Anterior cingulate cortex (tissue), 58 donors: ENCODE measurements around the gene FFAR4.
A peak's percentile ranks its signal among the peaks of the same experiment; 100 is the strongest.

Experiments used
- DNase-seq, 58 donors: peaks; one replicate each; lab custom pipeline; 2025; lab: John Stamatoyannopoulos, UW

FFAR4 gene

GRCh38 chr10:93568105-93568390, 1.6 kb downstream of the FFAR4 start:
- peak in 5 of 58 donors; percentile 4 to 27 (median 14) for DNase-seq

DNA sequence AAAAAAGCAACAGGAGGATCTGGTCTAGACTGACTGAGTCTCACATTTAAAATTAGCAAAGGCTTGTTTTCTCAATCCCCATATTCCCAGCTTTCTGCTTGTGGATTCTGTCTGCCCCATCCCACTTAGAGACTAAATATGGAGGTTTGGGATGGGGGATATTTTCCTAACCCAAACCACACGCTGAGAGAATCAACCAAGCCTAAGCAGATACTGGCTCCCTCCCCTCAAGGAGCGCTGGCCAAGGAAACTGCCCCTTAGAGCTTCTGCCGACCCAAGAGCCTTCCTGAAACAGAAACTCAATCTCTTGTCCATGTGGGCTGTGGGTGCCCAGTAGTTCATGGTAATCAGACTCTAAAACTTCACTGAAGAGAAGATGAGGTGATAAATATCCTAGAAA, 3.9 kb downstream of the FFAR4 start:
- DNase-seq: no peak

DNA sequence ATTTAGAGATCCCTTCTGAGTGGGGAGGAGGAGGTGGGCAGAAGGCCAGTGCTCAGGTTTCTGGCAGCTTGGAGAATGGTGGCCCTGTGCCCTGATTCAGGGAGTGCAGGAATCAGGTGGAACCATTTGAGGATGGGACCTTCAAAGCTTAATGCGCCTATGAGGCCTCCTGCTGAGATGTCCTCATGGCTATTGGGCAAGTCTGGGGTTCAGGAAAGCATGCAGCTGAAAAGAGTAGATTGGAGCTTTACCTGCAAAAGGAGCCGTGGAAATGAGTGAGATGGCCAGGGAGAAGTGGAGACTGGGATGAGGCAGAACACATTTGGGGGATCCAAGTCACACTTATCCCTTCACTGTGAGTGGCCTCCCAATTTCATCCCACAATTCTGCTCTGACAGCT, 6.1 kb downstream of the FFAR4 start:
- no peak for DNase-seq

DNA sequence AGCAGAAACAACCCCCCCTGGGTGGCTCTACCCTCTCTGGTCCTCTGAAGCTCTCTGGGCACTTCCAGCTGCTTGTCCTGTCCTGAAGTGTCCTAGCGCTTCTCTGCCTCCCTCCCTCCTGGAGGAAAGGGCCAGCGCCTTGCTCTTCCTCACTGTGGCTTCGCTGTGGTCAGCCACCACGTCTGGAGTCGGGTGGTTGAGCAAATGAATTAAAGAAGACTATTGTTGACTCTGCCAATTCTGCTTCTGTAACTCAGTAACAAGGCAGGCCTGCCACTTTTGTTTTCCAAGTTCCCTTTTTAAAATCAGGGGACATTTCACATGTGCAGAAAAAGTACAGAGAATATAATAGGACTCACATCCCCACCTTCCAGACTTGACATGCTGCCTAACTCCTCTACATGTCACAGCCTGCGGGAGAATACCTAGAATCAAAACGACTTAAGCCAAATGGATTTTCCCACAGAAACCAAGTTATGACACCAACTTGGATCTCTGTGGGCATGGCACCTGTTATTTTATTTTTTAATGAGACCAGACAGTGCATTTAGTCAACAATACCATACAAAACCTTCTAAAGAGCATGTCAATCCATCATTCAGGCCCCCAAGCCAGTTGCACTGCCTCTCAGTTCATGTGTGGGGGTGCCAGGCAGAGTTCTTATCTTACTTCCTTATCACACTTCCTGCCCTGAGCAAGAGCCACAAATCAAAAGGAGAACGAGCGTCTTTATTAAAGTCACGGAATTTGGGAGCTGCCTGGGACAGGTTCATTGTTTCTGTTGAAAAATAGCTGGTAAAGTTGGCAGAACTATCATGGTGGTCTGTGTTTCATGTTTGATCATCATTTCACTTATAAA, 6.8 kb downstream of the FFAR4 start:
- peak in 25 of 58 donors; percentile 6 to 37 (median 13) for DNase-seq

GRCh38 chr10:93573924-93574323, 7.5 kb downstream of the FFAR4 start:
- DNase-seq: no peak

- DNase-seq: no peak
These were observed 10.4 kb downstream of the FFAR4 start for GRCh38 chr10:93576888-93577287.

DNA sequence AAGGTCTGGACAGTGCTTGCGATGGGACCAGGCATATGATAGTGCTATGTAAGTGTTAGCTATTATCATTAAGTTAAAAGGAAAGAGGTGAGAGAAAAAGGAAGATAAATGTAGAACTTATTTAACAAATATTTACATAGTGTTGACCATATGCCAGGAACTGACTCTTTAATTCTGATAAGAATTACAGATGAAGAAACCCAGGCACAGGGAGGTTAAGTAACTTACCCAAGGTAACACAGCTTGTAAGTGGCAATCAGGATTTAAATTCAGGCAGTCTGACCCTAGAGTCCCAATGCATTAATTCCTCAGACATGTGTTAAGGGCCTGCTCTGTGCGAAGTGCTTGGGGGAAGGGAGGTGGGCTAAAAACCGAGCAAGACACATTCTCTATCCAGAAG, 11.1 kb downstream of the FFAR4 start:
- DNase-seq: no peak

- DNase-seq: no peak
These were observed 12.6 kb downstream of the FFAR4 start for GRCh38 chr10:93579089-93579488.

GRCh38 chr10:93579985-93580711, 13.7 kb downstream of the FFAR4 start:
- no peak for DNase-seq

GRCh38 chr10:93580828-93581227, 14.4 kb downstream of the FFAR4 start:
- DNase-seq: peak in 29 of 58 donors; percentile 6 to 73 (median 46)

- DNase-seq: no peak
These were observed 18.0 kb downstream of the FFAR4 start for GRCh38 chr10:93584445-93584844.

DNA sequence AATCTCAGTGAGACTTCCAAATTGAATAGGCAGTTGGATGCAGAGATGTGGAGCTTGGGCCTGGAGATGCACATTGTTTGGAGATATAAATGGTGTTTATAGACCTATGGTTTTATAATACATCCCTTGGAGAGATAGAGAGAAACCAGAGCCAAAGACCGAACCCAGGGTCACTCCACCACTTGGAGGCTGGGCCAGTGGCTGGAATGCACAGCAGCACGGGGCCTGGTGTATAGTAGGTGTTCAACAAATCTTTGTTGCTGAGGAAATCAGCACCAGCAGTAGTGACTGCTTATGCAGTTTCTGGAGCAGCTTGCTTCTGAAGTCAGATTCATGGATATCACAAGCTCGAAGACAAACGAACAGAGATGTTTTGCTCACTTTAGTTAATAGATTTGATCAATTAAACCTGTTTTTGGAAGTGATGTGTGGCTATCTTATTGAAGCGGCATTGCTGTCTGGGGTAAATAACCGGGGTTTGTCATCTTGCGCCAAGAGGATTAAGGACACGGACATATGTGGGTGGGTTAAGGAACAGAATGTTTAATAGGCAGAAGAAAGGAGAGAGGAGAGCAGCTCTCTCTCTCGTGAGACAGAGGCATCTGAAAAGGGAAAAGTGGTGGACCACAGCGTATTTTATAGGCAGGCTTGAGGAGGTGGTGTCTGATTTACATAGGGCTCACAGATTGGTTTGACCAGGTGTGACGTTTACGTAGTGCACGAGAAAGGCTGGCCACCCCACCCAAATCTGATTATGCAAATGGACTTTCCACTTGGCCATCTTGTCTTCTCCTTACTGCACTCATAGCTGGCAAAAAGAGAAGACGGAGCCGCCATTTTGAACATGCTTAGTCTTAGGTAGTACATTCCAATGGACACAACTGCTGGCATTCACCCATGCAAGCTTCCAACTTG, 23.4 kb downstream of the FFAR4 start:
- peak in 5 of 58 donors; percentile 25 to 51 (median 29) for DNase-seq

GRCh38 chr10:93590638-93591037, 24.2 kb downstream of the FFAR4 start:
- DNase-seq: no peak

DNA sequence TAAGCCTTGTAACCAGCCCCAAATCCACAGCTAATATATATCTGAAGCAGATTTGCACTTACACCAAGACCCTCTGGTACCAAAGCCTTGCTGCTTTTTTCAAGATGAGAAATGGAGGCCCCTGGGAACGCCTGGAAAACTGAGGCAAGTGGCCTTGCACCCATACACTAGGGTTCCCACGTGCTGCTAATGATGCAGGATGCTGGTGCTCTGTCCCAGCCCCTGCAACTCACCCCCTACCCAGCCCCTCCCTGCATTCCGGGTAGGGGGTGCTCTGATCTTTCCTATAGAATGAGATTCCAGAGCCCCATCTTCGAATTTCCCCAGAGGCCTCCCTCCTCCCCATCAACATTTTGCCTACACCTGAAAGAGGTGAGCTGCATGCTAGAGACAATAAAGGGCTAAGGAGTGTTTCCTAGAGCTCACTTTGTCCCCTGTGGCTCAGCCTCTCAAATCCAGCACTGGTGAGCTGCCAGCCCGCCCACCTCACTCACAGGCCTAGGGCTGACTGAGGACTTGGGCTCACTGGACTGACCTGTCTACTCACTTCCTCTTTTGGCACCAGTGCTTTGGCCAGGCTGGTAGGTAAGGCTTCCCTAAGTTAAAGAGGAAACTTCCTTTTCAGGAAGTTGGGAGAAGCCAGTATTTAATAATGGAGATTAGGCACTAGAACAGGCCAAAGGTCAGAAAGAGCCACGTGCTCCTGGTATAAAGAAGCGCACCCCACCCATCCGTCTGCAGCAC, 24.8 kb downstream of the FFAR4 start:
- no peak for DNase-seq

DNA sequence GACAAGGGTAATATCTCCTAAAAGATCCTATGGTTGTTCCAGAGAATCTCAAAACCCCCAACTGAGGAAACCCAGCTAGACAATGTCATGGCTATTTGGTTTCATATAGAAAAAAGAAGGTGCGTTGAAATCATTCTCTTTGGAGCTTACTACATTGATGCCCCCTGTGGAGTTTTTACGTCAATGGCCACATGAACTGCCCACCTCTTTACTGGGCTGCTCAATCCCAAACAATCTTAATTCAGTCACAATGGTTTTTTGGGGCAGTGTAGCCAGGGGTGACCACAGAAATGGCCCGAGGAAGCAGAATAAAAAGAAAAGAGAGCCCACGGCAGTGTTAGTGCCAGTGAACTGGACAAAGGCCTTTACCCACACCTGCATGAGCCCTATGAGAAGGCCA, 26.8 kb downstream of the FFAR4 start:
- DNase-seq: no peak

DNA sequence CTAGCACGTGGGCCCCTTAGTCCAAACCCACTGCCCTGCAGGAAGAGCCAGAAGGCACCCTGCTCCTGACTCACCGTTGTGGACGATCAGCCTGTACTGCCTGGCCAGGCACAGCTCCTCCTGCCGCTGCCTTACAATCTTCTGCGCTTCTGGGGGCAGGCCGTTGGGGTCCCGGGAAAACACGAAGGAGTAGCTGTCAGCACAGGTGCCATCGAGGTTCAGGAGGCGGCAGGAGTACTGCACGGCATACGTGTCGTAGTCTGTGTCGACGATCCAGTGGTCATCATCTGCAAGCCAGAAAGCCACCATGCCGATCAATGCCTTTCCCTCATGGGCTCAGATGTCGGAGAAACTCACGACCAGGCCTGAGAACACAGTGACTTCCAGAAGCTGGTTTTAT, 27.3 kb downstream of the FFAR4 start:
- DNase-seq: no peak

DNA sequence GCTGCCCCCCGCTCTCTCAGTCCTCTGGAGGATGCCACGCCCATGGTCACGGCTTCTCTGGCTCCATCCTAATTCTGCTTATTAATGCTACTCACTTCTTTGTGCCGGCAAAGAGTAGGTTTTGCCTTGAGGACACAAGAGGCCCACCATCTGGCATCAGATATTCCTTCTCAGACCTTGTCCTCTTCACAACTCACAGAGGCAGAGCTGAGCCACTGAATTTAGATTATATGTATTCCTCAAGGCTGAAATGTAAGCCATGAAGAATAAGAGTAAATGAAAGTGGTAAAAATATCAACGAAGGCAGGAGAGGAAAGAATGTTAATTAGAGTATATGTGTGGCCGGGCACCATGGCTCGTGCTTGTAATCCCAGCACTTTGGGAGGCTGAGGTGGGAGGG, 28.1 kb downstream of the FFAR4 start:
- DNase-seq: no peak

GRCh38 chr10:93595378-93596161, 29.1 kb downstream of the FFAR4 start:
- no peak for DNase-seq

DNA sequence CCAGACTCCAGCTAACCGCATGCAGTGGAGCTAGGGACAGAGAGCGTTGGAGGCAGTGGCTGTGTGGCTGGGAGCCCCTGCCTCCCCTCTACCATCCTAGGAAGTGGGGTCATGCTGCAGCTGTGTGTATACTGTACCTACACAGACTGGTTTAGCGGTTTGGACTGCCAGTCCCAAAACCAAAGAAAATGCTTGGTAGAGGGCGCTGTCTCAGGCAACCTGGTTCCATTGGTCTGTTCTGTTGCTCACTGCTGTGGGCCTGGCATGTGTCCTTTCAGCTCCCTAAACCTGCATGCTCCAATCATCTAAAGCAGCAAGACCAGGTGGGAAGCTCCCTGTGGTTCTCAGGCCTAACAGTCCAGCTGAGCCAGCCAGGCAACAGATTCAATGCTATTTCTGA, 30.1 kb downstream of the FFAR4 start:
- DNase-seq: no peak
